Epithelial cell of prostate (primary cell): Measurements from ENCODE around the gene C9orf50.

Experiments
- DNase-seq: peaks from one replicate; pipeline ENCODE4 v3.0.0-alpha.2; 2011; ENCODE audit warnings: low read depth, low spot score
- H3K27ac ChIP-seq: fragments of 450-650 bp; 2 replicates; pipeline ENCODE4 v1.5.1; 2017; ENCODE audit warnings: mild to moderate bottlenecking

Gene C9orf50

GRCh38 chr9:129633207-129633606 is 12.3 kb upstream of the C9orf50 start:
- H3K27ac ChIP-seq: no peak overlapping the region
- no peak for DNase-seq

- H3K27ac ChIP-seq: no peak overlapping the region
- DNase-seq: no peak
These were observed 11.6 kb upstream of the C9orf50 start for GRCh38 chr9:129632460-129632859.

- H3K27ac ChIP-seq: no peak overlapping the region
These were observed 10.8 kb upstream of the C9orf50 start for GRCh38 chr9:129631674-129632129.

GRCh38 chr9:129630967-129631673 is 10.2 kb upstream of the C9orf50 start:
- no peak overlapping the region for H3K27ac ChIP-seq
- no peak for DNase-seq

More at GRCh38 chr9:129631674-129632129, 10.8 kb upstream of the C9orf50 start:
- DNase-seq: no peak

- no peak overlapping the region for H3K27ac ChIP-seq
- no peak for DNase-seq
These were observed 8.4 kb upstream of the C9orf50 start for GRCh38 chr9:129629251-129629820.

- no peak for DNase-seq
- no peak overlapping the region for H3K27ac ChIP-seq
These were observed 7.8 kb upstream of the C9orf50 start for GRCh38 chr9:129628709-129629108.

GRCh38 chr9:129627556-129628440 is 6.9 kb upstream of the C9orf50 start:
- DNase-seq: no peak

GRCh38 chr9:129626625-129627284 is 5.9 kb upstream of the C9orf50 start:
- H3K27ac ChIP-seq: peak overlapping the region; percentile 66
- DNase-seq: no peak

More at GRCh38 chr9:129627556-129628440, 6.9 kb upstream of the C9orf50 start:
- H3K27ac ChIP-seq: no peak overlapping the region

GRCh38 chr9:129626079-129626624 is 5.3 kb upstream of the C9orf50 start, which contains the start of gene NTMT1:
NTMT1 (plus strand) TSS chr9:129626163; CDS start chr9:129632704, 6,541 bp downstream.
- H3K27ac ChIP-seq: peak within 1 kb of the TSS; percentile 66
- no peak for DNase-seq

- H3K27ac ChIP-seq: peak overlapping the region; percentile 66
- no peak for DNase-seq
These were observed 4.0 kb upstream of the C9orf50 start for GRCh38 chr9:129624947-129625346.

GRCh38 chr9:129624168-129624759 is 3.4 kb upstream of the C9orf50 start:
- no peak for DNase-seq
- H3K27ac ChIP-seq: peak overlapping the region; percentile 66

GRCh38 chr9:129623331-129623730 is 2.4 kb upstream of the C9orf50 start:
- DNase-seq: no peak
- H3K27ac ChIP-seq: no peak overlapping the region

- no peak for DNase-seq
- no peak overlapping the region for H3K27ac ChIP-seq
These were observed 873 bp downstream of the C9orf50 start for GRCh38 chr9:129619787-129620668.

GRCh38 chr9:129617167-129617566 is 3.7 kb downstream of the C9orf50 start:
- H3K27ac ChIP-seq: no peak overlapping the region
- DNase-seq: peak; percentile 40

GRCh38 chr9:129615407-129616285 is 5.3 kb downstream of the C9orf50 start:
- DNase-seq: no peak
- H3K27ac ChIP-seq: no peak overlapping the region

- no peak for DNase-seq
These were observed 6.0 kb downstream of the C9orf50 start for GRCh38 chr9:129614932-129615331.

GRCh38 chr9:129613520-129614175 is 7.3 kb downstream of the C9orf50 start:
- no peak overlapping the region for H3K27ac ChIP-seq
- no peak for DNase-seq

More at GRCh38 chr9:129614932-129615331, 6.0 kb downstream of the C9orf50 start:
- H3K27ac ChIP-seq: no peak overlapping the region
